ENCODE measurements around the gene ELL3. TPM values are rescaled to one million over a fixed set of nuclear protein-coding genes. Genes with fewer than 3 reads are reported as not detected.

Gene ELL3
- total and polyA plus RNA-seq, 2 donors (not counting 3 experiments of a cell fraction or from before 2014, with no cell fraction given) = 3.1 to 3.6 TPM

- dilution Hi-C loops (cut with MboI; ENCODE audit: extremely low pct_ligation_motif_present, low sequenced_read_pairs) = no loop called here
- H3K9me1 ChIP-seq (replicated peaks; ENCODE audit: control insufficient read depth, extremely low read depth, insufficient read depth, low read length) = no peaks in the 10 kb centered on the region
- ChIA-PET POLR2A (interaction anchor here (1.1 kb wide), 1 partner anchor 25 kb away, joined by 7 read pairs; the partner anchor contains the start of gene MFAP1), CTCF (no interaction called here)
- peak within 1 kb of the TSS; percentile 73 for H3K9ac ChIP-seq (replicated peaks; ENCODE audit: extremely low read depth, insufficient read depth, low read length)
- H3K79me2 ChIP-seq (ENCODE audit: control insufficient read depth, insufficient read depth, low read length) = peaks cover 18% of the 10 kb centered on the region
- FAIRE-seq (no peak), DNase-seq (ENCODE audit: low read depth, low spot score) (no peak)
- peaks cover 10% of the 10 kb centered on the region for H3K4me1 ChIP-seq (ENCODE audit: control insufficient read depth, extremely low read depth, insufficient read depth, low read length)
- peaks cover 16 to 17% of the 10 kb centered on the region in 2 experiments for H3K36me3 ChIP-seq (ENCODE audit: control insufficient read depth in 2 of 2, extremely low read depth in 1 of 2, insufficient read depth in 2 of 2, low read length in 2 of 2)
- H3K9me3 ChIP-seq (replicated peaks; ENCODE audit: control insufficient read depth, insufficient read depth, low read length) = no peaks in the 10 kb centered on the region
- no peaks in the 10 kb centered on the region for H4K20me1 ChIP-seq (replicated peaks; ENCODE audit: control insufficient read depth, extremely low read depth, insufficient read depth, low read length)
- H2AFZ ChIP-seq (ENCODE audit: low read depth, low read length) = peak within 1 kb of the TSS; percentile 64
- TF ChIP-seq CTCF (IDR thresholded peaks at IDR 0.05; ENCODE audit: extremely low read depth in 1 of 2, insufficient read depth in 1 of 2, low read depth in 1 of 2, low read length in 2 of 2) (no peak), EZH2 (IDR thresholded peaks at IDR 0.05; ENCODE audit: borderline replicate concordance, low read depth, low read length, severe bottlenecking) (no peak), MYC (IDR thresholded peaks at IDR 0.05; ENCODE audit: low read depth, low read length) (no peak), POLR2AphosphoS5 (IDR thresholded peaks at IDR 0.05; ENCODE audit: insufficient read depth, low read depth, low read length) (no peak), GATA2 (IDR thresholded peaks at IDR 0.05; ENCODE audit: insufficient read depth, insufficient read length, low read depth, low read length) (no peak), JUN (IDR thresholded peaks at IDR 0.05; ENCODE audit: borderline replicate concordance, insufficient read depth, insufficient read length, low read depth) (no peak), MAX (IDR thresholded peaks at IDR 0.05; ENCODE audit: insufficient read depth, insufficient read length) (no peak), POLR2A (IDR thresholded peaks at IDR 0.05; ENCODE audit: low read depth, low read length) (no peak), FOS (IDR thresholded peaks at IDR 0.05; ENCODE audit: borderline replicate concordance, insufficient read depth, low read length) (no peak)
- intact Hi-C loops (cut with micrococcal nuclease) = no loop called here
- H3K4me3 ChIP-seq (replicated peaks in 1 of 3; ENCODE audit: insufficient read depth in 1 of 3, low read depth in 1 of 3, low read length in 3 of 3) = peak within 1 kb of the TSS; percentile 78 to 94 (median 83)
- peak within 1 kb of the TSS; percentile 45 for H3K27ac ChIP-seq (ENCODE audit: insufficient read depth, low read depth, low read length)
- BruUV-seq (replicated peaks) = no TSS peak
- peak within 1 kb of the TSS; percentile 77 for H3K4me2 ChIP-seq (ENCODE audit: insufficient read depth, low read length)
- H3K27me3 ChIP-seq (ENCODE audit: control insufficient read depth in 2 of 2, insufficient read depth in 2 of 2, low read length in 2 of 2) = no peaks in the 10 kb centered on the region
Observed at GRCh38 chr15:43799945-43800285, 23.1 kb upstream of the ELL3 start, which contains the start of gene SERINC4. TSS of gene SERINC4 (minus strand) at chr15:43800220. CDS start at chr15:43799986, 234 bp downstream.

Data from endothelial cell of umbilical vein (primary cell).